Type B pancreatic cell (in vitro differentiated cells): Measurements from ENCODE around the gene UTP25. TPM values are rescaled to one million over a fixed set of nuclear protein-coding genes. Genes with fewer than 3 reads are reported as not detected.

ENCODE experiments used
- DNase-seq: peaks from one replicate; pipeline ENCODE4 v3.0.0; 2021; ENCODE audit warnings: mixed read lengths; ENCODE audit not compliant: unreplicated experiment; ENCODE audit errors: extremely low spot score
- H3K27ac Mint-ChIP-seq: 2 replicates; pipeline ENCODE4 v1.8.0; 2021; ENCODE audit warnings: mild to moderate bottlenecking, mixed read lengths
- H3K27me3 Mint-ChIP-seq: 2 replicates; pipeline ENCODE4 v1.8.0; 2021; ENCODE audit warnings: mixed read lengths
- H3K36me3 Mint-ChIP-seq: 2 replicates; pipeline ENCODE4 v1.8.0; 2021; ENCODE audit warnings: mixed read lengths
- H3K4me1 Mint-ChIP-seq: one replicate; pipeline ENCODE4 v1.8.0; 2021; ENCODE audit warnings: mixed read lengths; ENCODE audit not compliant: unreplicated experiment
- H3K4me3 Mint-ChIP-seq: 2 replicates; pipeline ENCODE4 v1.8.0; 2021; ENCODE audit warnings: mild to moderate bottlenecking, mixed read lengths
- H3K9me3 Mint-ChIP-seq: 2 replicates; pipeline ENCODE4 v1.8.0; 2021; ENCODE audit warnings: mixed read lengths
- CTCF ChIP-seq: fragments of 200-600 bp; sonication (generic); conservative IDR thresholded peaks from 2 replicates; pipeline ENCODE4 v1.5.0; 2021; ENCODE audit warnings: antibody characterized with exemption, mild to moderate bottlenecking
- total RNA-seq: library from RNA; stranded (reverse); gene quantifications from 2 replicates; pipeline ENCODE4 v1.2.1, GENCODE V29; 2021; ENCODE audit warnings: low replicate concordance

Gene UTP25
- total RNA-seq, 1 donor from 2014 or later: 9.4 TPM

GRCh38 chr1:209875515-209875914 lies 47.7 kb downstream of the UTP25 start:
- DNase-seq: no peak
- H3K4me3 Mint-ChIP-seq: no peak overlapping the region
- H3K27ac Mint-ChIP-seq: no peak overlapping the region
- no peaks in the 10 kb centered on the region for H3K36me3 Mint-ChIP-seq
- H3K27me3 Mint-ChIP-seq: peaks cover 34% of the 10 kb centered on the region
- peaks cover 46% of the 10 kb centered on the region for H3K4me1 Mint-ChIP-seq
- H3K9me3 Mint-ChIP-seq: no peaks in the 10 kb centered on the region
- peak; percentile 50 for TF ChIP-seq CTCF

GRCh38 chr1:209876078-209876800 lies 48.5 kb downstream of the UTP25 start:
- no peak for TF ChIP-seq CTCF
- H3K4me3 Mint-ChIP-seq: no peak overlapping the region
- no peaks in the 10 kb centered on the region for H3K9me3 Mint-ChIP-seq
- H3K36me3 Mint-ChIP-seq: no peaks in the 10 kb centered on the region
- peaks cover 40% of the 10 kb centered on the region for H3K27me3 Mint-ChIP-seq
- H3K4me1 Mint-ChIP-seq: peaks cover 40% of the 10 kb centered on the region
- DNase-seq: no peak
- H3K27ac Mint-ChIP-seq: no peak overlapping the region

GRCh38 chr1:209877087-209877764 lies 49.5 kb downstream of the UTP25 start:
- no peak overlapping the region for H3K27ac Mint-ChIP-seq
- no peak for DNase-seq
- no peaks in the 10 kb centered on the region for H3K9me3 Mint-ChIP-seq
- H3K36me3 Mint-ChIP-seq: no peaks in the 10 kb centered on the region
- H3K4me1 Mint-ChIP-seq: peaks cover 40% of the 10 kb centered on the region
- TF ChIP-seq CTCF: no peak
- H3K4me3 Mint-ChIP-seq: no peak overlapping the region
- peaks cover 50% of the 10 kb centered on the region for H3K27me3 Mint-ChIP-seq

- Mint-ChIP-seq H3K36me3 (no peaks in the 10 kb centered on the region), H3K4me1 (peaks cover 41% of the 10 kb centered on the region), H3K27me3 (peaks cover 53% of the 10 kb centered on the region), H3K9me3 (no peaks in the 10 kb centered on the region), H3K27ac (no peak overlapping the region), H3K4me3 (no peak overlapping the region)
- TF ChIP-seq CTCF: no peak
- DNase-seq: no peak
Observed at GRCh38 chr1:209878964-209879363, 51.2 kb downstream of the UTP25 start.

GRCh38 chr1:209879539-209879938 lies 51.8 kb downstream of the UTP25 start:
- no peak overlapping the region for H3K4me3 Mint-ChIP-seq
- no peaks in the 10 kb centered on the region for H3K9me3 Mint-ChIP-seq
- TF ChIP-seq CTCF: no peak
- no peak overlapping the region for H3K27ac Mint-ChIP-seq
- no peaks in the 10 kb centered on the region for H3K36me3 Mint-ChIP-seq
- H3K27me3 Mint-ChIP-seq: peaks cover 53% of the 10 kb centered on the region
- peaks cover 46% of the 10 kb centered on the region for H3K4me1 Mint-ChIP-seq
- DNase-seq: no peak
